ENCODE measurements around the gene PGAP3.
"Not testable (repeated sequence)": the region's sequence is repeated elsewhere in the genome, so short reads cannot be mapped to it uniquely, and the experiment has no call there.

Gene PGAP3

GRCh38 chr17:39687546-39688474 lies at the start of gene PGAP3:
Gene PGAP3, minus strand, starts transcription at chr17:39688057. Its CDS starts 43 bp downstream, at chr17:39688014.
- DNase-seq, result peak; percentile 87

GRCh38 chr17:39737206-39737759 lies 49.4 kb upstream of the PGAP3 start:
- no peak for DNase-seq

DNA sequence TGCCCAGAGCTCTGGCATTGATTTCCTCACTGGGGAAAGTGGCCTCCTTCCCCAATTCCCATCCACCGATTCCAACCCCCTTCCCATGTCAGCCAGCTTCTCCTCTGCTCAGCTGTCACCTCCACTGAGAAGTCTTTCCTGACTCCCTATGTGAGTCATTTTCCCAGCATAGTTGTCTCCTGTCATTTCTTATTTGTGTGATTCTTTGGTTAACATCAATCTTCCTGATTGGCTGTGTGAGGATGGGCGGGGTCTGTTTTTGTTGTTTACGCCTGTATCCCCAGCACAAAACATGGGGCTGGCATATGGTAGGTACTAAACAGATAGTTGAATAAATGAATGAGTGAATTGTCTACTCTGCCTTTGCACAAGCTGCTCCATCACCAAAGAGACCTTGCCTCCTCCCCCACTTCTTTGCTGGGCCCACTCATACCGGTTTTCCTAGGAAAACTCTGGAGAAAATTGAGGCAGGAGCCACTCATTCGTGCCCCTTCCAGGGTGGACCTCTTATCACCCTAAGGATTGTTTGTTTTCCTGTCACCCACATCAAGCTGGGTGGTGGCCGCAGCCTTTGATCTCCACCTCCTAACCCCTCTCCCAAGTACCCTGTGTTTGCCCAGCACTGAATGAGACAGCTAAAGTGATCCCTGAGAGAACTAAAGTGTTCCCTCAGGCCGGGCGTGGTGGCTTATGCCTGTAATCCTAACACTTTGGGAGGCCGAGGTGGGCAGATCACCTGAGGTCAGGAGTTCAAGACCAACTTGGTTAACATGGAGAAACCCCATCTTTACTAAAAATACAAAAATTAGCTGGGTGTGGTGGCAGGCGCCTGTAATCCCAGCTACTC lies 48.7 kb upstream of the PGAP3 start:
- no peak for DNase-seq

- DNase-seq, result no peak
Measured at GRCh38 chr17:39735882-39736281, 48.0 kb upstream of the PGAP3 start.

- DNase-seq, result no peak
Measured at GRCh38 chr17:39732586-39732985, 44.7 kb upstream of the PGAP3 start.

GRCh38 chr17:39730095-39730921 lies 42.5 kb upstream of the PGAP3 start, which contains the start of gene MIEN1:
Gene MIEN1, minus strand, starts transcription at chr17:39730532. Its CDS starts 37 bp downstream, at chr17:39730495.
- DNase-seq, result peak; percentile 93

- DNase-seq, result no peak
Measured at GRCh38 chr17:39729280-39729851, 41.5 kb upstream of the PGAP3 start.

DNA sequence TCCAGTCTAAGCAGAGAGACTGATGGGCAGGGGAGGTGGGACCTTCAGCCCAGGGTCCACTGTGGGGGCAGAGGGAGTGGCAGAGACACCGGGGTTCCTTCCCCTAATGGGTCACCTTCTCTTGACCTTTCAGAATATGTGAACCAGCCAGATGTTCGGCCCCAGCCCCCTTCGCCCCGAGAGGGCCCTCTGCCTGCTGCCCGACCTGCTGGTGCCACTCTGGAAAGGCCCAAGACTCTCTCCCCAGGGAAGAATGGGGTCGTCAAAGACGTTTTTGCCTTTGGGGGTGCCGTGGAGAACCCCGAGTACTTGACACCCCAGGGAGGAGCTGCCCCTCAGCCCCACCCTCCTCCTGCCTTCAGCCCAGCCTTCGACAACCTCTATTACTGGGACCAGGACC lies 39.7 kb upstream of the PGAP3 start:
- no peak for DNase-seq

DNA sequence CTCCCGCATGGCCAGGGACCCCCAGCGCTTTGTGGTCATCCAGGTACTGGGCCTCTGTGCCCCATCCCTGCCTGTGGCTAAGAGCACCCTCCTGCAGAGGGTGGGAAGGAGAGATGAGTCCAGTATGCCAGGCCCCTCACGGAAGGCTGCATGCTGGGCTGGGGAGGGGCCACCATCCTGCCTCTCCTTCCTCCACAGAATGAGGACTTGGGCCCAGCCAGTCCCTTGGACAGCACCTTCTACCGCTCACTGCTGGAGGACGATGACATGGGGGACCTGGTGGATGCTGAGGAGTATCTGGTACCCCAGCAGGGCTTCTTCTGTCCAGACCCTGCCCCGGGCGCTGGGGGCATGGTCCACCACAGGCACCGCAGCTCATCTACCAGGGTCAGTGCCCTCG lies 38.8 kb upstream of the PGAP3 start:
- DNase-seq, result no peak

- DNase-seq, result not testable (repeated sequence)
Measured at GRCh38 chr17:39725923-39726322, 38.1 kb upstream of the PGAP3 start.

DNA sequence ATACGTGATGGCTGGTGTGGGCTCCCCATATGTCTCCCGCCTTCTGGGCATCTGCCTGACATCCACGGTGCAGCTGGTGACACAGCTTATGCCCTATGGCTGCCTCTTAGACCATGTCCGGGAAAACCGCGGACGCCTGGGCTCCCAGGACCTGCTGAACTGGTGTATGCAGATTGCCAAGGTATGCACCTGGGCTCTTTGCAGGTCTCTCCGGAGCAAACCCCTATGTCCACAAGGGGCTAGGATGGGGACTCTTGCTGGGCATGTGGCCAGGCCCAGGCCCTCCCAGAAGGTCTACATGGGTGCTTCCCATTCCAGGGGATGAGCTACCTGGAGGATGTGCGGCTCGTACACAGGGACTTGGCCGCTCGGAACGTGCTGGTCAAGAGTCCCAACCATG lies 36.9 kb upstream of the PGAP3 start:
- DNase-seq, result no peak

GRCh38 chr17:39722965-39723848 lies 35.4 kb upstream of the PGAP3 start:
- no peak for DNase-seq

- no peak for DNase-seq
Measured at GRCh38 chr17:39722104-39722503, 34.2 kb upstream of the PGAP3 start.

GRCh38 chr17:39719563-39720355 lies 31.9 kb upstream of the PGAP3 start:
- DNase-seq, result no peak

- DNase-seq, result no peak
Measured at GRCh38 chr17:39717660-39718059, 29.8 kb upstream of the PGAP3 start.

DNA sequence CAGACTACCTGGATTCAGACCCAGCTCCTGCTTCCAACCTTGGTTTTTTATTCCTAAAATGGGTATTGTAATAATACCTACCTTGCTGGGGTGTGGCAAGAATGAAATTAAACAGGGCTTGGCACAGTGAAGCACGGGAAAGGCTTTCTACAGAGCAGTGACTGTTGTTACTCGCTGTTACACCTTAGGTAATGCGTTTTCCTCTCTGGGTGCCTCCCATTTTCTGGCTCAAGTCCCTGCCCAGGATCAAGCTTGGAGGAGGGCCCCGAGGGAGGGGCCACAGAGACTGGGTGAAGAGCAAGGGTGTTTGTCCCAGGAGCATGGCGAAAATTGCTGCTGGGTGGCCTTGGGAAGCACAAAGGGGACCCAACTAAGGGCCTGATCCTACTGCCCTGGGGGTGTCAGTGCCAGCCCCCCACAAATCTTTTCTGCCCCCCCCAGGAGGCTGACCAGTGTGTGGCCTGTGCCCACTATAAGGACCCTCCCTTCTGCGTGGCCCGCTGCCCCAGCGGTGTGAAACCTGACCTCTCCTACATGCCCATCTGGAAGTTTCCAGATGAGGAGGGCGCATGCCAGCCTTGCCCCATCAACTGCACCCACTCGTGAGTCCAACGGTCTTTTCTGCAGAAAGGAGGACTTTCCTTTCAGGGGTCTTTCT lies 29.2 kb upstream of the PGAP3 start:
- DNase-seq, result no peak

DNA sequence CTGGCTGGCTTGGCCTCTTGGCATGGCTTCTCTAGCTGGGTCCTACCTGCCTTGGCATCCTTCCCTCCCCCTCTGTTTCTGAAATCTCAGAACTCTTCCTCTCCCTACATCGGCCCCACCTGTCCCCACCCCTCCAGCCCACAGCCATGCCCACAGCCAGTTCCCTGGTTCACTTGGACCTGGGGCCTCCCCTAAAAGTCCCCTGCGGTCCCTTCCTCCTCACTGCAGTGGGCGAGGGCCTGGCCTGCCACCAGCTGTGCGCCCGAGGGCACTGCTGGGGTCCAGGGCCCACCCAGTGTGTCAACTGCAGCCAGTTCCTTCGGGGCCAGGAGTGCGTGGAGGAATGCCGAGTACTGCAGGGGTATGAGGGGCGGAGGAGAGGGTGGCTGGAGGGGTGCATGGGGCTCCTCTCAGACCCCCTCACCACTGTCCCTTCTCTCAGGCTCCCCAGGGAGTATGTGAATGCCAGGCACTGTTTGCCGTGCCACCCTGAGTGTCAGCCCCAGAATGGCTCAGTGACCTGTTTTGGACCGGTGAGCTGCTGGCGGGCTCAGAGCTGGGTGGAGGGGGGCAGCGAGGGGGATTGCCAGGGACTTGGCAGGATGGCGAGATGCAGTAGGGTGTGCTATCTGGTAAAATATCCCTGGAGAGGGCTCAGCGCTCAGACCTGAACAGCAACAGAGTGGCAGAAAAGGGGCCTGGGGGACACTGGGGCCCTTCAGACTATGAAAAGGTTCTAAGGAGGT lies 28.4 kb upstream of the PGAP3 start:
- no peak for DNase-seq

- no peak for DNase-seq
Measured at GRCh38 chr17:39715375-39716072, 27.7 kb upstream of the PGAP3 start.

Measured in CD4-positive, alpha-beta T cell treated with Interleukin-12 subunit alpha and Interleukin-12 subunit beta, for 1 hour (primary cell).